GM19043 (cell line): ENCODE data around the gene LRRC4C.

Source experiments
- ATAC-seq: cut with Tn5 transposase; IDR thresholded peaks from one replicate; pipeline ENCODE4 v1.9.1; 2021; ENCODE audit warnings: low read depth; ENCODE audit not compliant: unreplicated experiment

LRRC4C gene

DNA sequence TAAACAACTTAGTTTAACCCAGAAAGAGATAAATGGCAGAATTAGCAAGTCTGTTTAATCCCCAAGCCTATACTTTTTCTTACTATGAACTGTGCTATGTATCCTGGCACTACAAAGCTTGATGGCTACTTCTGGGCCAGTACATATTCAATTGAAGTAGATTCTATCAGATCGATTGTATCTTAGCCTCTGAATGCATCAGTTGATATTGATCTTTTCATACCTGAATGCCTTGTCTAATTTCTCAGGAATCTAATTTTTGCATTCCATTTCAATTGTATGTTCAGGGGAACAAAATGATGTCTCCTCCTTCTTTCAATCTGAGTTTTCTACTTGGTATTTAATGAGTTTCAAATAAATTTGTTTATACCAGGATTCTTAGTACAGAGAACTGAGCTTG is 1137.9 kb downstream of the LRRC4C start:
- ATAC-seq, result no peak

DNA sequence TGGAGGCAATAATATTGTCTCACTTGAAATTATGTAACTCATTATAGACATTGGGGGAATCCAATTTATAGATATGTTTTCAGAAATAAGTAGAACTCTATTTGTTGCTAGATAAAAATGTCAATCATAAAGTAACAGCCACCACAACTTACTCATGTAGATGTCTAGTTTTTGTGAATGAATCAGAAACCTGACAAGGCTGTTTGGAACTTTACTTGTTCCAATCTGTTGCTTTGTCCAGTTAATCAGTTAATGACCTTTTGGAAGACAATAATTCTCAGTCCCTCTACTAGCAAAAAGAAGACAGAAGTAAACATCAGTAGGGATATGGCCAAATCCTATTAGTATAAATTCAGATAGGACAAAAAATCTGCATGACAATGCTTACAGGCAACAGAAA is 1143.3 kb downstream of the LRRC4C start:
- no peak for ATAC-seq

DNA sequence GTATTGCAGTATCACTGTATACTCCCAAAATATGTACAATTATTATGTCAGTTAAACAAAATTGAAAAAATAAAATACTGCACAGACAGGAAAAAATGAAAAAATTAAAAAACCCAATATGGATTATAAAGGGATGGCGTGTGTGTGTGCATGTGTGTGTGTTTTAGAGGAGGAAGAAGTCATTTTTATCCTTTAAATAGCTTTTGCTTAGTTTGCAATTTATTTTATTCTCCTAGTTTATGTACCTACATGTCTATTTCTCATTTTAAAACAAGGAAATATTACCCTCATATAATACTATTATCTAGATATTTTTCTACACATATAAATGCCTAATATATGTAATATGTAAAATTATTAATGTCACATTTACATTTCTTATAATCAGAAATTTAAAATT is 1144.3 kb downstream of the LRRC4C start:
- no peak for ATAC-seq

DNA sequence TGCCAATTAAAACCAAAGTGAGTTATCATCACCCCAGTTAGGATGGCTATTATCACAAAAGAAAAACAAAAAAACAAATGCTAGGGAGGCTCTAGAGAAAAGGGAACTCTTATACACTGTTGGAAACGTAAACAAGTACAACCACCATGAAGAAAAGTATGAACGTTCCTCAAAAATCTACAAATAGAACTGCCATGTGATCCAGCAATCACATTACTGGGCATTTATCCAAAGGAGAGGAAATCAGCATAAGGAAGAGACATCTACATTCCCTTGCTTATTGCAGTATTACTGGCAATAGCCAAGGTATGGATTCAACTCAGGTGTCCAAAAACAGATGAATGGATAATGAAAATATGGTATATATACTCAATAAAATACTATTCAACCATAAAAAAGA is 1145.1 kb downstream of the LRRC4C start:
- no peak for ATAC-seq

DNA sequence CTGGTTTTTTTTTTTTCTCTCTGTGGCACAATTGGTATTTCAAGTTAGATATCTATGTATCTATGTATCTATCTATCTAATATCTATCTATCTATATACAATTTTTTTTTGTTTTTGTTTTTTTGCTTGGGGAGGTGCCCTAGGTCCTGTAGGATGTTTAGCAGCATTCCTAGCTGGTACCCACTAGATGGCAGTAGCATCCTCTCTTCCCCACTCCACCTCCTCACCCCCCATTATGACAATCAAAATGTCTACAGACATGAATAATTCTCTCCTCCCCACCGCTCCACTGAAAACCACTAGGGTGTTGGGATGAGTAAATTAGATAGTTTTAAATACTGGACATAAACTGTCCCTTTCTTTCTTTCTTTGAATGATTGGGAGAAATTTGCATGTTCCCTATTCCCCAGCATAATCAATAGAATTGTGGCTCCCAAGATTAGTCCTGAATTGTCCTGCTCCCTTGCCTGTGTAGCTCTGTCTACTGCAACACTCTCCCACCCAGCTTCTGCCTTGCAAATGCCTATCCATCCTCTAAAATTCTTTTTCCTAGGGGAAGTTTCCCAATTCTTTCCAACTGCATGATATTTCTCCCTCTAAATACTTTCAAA is 1152.4 kb downstream of the LRRC4C start:
- peak; percentile 75 for ATAC-seq

DNA sequence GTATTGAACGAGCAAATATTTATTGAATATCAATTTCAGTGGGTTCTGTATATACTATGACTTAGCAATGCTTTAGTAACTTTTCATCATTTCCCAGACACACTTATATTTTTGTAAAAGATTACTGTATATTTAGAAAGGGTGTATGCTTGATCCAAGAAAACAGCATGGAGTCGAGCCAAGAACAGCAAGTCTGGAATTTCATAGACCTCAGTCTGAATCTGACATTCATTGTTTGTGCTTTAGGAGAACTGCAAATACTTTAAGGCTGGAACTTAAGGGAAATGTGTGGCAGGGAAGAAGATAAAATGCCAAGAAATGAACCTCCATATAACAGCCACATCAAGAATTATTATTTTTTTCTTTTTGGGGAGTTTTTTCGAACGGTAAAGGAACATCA is 1156.8 kb downstream of the LRRC4C start:
- ATAC-seq, result no peak

DNA sequence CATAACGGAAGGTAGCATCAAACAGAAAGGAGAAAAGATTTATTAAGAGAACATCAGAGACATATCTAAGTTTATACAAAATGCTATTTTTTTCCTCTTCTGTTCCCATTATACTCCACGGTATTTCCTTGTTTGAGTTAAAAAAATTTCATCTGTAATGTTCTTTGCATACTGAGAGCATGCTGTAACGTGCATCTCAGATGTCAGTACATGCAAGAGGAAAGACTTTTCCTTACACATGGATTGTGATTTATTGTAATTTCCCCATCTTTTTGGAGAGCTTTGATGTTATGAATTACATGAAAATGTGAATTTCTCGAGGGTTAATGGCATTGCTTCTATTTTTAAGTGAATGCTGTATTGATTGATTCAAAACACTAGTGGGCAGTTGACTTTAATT is 1164.0 kb downstream of the LRRC4C start:
- no peak for ATAC-seq

DNA sequence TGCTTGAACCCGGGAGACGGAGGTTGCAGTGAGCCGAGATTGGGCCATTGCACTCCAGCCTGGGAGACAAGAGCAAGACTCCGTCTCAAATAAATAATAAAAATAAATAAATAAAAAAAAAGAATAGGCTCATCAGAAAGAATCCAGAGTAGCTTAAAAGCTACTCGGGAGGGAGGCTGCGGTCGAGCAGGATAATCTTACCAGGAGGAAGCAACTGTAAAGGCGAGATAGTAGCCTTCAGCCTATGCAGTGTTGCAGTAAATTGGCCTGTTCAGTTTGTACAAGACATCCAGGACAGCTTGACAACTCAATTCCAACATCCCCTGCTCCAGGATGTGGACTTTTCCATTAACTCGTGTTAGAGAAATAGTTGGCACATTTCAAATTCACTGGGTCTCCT is 1164.7 kb downstream of the LRRC4C start:
- ATAC-seq, result no peak

DNA sequence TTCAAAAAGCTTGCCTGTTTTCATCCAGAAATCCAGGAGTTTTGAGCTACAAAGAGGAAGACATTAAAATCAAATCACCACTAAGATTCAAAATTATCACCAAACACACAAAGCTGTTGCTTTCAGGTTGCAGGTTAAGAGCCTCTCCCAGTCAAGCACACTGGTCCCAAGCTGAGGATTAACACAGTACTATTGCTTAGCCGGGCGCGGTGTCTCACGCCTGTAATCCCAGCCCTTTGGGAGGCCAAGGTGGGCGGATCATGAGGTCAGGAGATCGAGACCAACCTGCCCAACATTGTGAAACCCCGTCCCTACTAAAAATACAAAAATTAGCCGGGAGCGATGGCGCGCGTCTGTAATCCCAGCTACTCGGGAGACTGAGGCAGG is 1165.1 kb downstream of the LRRC4C start:
- ATAC-seq, result peak; percentile 15

DNA sequence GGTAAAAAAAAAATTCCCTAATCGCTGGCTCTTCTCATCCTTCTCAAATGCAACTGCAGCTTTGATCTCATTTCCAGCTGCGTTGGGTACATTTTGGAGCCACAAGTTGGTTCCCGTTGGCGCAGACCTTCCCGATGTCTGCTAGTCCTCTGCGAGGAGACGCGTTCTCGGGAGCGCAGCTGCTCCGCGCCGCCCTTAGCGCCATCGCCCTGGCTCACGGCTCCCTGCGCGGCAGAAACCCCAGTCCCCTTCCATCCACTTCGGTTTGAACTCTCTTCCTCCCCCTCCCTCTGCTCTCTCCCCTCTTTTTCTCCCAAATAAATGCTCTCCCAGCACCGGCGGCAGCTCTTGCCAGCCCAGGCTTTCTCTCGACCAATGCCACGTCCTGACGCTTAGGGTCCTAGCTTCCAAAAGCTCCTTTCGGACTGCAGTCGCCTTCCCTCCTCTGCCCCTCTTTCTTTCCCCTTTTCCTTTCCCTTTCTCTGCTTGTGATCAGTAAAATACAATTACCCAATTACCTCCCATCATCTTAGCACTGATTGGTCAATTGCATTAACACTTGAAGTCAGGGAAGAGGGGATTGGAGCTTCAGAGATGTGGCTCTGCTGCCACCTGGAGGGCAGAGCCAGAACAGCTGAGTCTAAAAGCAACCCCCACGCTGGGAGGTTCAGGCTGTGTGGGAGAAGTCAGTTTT is 1165.7 kb downstream of the LRRC4C start:
- ATAC-seq, result peak; percentile 92

DNA sequence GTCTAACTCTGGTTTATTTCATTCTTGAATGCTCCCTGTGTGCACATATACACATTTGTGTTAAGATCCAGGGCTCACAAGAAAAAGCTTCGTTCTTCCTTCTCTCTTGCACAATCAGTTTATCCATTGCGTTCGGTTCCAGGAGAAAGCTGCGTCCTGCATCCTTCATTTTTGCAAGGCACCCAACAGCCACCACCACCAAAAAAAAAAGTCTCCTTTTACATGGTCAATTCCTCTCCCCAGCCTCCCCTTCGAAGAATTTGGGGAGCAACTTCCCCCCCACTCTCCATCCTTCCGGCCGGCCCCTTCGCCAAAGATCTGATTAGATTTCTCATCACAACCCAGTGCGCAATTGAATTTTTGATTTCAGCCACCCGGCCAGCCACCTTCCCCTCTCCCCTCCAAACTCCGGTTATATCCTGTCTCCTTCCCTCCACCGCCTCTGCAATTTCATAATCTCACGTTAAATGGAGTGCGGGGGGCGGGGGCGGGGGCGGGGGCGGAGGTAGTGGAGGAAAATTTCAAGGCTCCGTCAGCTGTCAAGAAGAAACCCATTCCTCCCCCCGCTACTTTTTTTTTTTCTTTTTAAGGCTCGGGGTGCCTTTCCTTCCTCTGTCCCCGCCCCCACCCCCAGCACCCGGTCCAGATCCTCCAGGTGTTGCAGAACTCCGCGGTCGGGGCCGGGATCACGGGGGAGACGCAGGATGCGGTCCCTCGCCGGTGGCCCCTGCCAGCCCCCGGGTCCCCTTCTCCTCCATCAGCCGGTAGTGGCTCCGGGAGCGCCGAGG is 1166.5 kb downstream of the LRRC4C start:
- no peak for ATAC-seq

DNA sequence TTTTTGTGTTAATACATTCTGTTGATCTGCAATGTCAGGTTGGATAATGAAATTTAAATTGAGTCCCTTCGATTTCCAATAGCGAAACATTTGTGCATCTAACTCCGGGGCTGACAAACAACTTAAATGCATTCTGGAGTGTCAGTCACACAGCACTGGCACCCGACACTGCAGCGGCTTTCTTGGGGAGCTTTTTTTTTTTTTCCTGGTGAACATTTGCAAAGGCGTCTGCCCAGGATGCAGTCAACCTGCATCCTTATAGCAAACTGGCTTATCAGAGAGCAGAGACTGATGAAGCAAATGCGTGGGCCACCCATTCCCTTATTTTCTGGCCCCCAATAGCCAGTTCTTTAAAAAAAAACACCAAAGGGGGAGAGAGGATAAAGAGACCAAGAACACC is 1167.7 kb downstream of the LRRC4C start:
- no peak for ATAC-seq

DNA sequence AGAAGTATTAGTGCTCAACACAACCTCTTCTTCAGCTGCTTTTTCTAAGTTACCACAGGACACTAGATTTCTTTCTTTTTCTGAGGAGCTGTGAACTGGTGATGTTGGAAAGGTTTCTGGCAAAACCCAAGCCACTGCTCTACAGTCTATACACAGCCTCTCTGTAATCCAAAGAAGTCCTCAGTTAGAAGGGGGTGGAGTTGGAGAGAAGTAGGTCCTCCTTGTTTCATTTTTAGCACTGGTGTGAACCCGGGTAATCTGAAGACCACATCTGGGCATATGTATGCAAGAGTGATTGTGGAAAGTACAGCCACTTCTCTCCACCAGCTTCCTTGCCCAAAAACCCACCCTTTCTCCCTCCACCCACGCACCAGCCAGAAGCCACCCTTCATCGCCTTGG is 1168.1 kb downstream of the LRRC4C start:
- ATAC-seq, result no peak

DNA sequence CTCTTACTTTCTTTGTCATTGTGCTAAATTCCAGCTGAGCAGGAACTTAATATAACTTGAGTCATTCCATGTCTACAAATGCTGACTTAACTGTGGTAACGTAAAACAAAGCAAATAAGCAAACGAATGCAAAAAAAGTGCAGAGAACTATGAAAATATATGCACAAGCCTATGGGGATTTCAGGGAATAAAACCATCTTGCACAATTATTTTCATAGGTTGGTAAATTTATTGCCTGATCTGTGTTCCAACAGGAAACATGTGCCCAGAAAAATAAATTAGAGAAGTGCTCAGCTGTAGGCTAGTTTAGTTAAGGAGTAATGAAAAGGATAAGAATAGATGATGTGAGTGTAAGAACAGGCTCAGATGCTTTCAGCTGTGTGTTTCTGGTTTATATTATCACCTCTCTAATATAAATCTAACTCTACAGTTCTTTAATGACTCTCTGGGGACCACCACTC is 1169.3 kb downstream of the LRRC4C start:
- ATAC-seq, result no peak

DNA sequence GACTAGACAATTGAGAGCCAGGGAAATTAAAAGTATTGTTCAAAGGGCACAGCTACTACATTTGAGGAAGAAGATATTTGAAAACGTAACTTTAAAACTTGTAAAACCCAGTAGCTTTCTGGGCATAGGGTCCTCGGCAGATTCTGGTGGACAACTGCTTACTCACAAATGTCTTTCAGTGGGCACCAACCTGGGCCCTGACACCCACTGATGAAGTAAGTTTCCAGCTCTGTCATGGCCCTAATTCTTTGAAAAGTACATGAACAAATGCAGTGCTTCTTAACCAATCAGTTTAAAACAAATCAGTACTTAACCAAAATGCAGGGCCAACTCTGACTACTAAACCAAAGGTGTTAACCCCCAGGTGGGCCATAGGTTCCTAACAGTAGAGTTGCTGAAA is 1170.1 kb downstream of the LRRC4C start:
- ATAC-seq, result no peak

DNA sequence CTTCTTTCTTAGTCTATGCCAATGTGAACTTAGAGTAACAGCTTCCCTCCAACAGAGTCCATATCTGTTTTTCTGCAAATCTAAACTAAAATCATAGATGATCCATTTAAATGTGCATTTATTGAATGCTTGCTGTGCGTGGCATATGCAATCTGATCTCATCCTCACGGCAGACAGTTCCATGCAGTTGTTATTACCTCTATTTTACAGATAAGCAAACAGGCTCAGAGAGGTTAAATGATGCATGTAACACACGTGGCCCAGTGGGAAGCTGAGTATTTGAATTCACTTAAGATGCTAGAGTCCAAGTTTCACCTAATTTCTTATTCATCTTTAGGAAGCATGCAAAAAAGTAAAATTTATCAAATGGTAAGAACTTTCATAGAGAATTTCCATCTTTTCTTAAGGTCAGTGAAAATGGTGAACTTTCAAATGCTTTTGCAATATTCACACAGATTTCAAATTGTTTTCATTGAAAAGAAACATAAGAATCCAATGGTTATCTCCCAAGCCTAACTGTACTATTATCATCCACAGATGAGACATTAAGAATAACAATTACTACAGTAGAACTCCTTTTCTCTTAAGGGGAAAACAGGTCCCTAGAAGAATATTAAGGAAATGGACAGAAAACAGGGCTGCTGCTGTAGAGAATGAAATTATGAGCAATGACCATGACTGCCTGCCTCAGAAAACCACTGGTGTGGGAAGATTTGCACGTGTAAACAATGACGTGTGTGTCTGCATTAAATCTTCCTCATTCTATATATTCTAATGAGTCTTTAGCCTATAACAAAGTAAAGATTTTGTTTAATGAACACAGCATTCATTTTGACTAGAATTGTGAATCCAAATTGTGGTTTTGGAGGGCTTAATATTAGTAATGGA is 1171.3 kb downstream of the LRRC4C start:
- ATAC-seq, result no peak

DNA sequence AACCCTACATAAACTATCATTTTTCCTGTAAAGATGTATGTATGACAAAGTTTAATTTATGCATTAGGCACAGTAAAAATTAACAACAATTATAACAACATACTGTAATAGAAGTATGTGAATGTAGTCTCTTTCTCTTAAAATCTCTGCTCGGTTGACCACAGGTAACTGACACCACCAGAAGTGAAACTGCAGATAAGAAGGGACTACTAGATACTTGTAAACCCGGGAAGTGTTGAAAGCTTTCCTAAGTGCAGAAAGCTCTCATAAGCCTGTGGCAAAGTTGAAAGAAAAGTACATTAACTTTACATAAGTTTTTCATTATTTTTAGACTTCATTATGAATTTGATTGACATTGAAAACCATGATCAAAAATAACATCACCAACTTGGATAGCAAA is 1173.3 kb downstream of the LRRC4C start:
- ATAC-seq, result no peak

DNA sequence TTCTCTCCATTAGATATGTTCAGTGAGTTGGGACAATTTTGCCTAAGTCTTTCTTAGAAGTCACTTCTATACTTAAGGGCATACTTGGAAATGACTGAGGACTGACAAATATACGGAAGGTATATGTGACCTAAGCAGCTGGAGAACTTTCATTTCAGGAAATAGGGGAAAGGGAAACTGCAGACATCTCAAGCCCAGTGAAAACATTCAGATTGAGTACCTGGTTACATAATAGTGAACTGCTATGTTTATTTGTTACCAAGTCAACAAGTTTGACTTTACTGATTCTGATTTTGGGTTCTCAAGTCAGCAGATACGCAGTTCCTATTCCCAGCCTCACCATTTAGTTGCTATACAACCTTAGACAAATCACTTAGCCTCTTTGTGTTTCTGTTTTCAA is 1173.9 kb downstream of the LRRC4C start:
- no peak for ATAC-seq

DNA sequence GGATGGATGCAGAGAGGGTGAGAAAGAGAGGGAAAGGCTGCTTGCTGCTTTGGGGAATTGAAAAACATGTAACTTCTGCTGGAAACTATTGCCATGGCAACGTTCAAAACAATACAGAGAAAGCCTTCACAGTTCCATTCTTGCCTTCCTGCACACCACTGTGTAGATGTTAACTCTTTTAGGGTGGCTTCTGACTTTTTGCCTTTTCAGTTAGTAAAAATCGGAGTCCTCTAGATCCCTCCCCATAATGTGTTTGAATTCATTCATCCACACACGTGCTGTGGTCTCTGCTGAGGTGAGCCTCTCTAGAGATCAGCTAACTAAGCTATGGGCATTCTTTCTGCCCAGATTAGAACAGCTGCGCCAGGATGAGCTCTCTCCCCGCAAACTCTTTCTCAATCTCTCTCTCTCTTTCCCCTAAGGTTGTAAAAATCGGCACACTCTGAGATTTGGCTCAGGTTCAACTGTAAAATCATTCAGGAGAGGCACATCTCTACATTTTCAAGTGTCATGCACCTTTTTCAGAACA is 1178.3 kb downstream of the LRRC4C start:
- ATAC-seq, result no peak
